GM23338 (cell line): ENCODE results near the gene GRID1. TPM values are rescaled to one million over a fixed set of nuclear protein-coding genes. Genes with fewer than 3 reads are reported as not detected.

Source experiments
- ATAC-seq: fragments of 200-7000 bp; cut with Tn5 transposase; 3 replicates; pipeline ENCODE4 v1.9.1; 2020
- DNase-seq: peaks from one replicate; pipeline ENCODE4 v3.0.0-alpha.2; 2015; ENCODE audit warnings: low spot score
- H2AFZ ChIP-seq: fragments of 200-600 bp; sonication (generic); 2 replicates; pipeline ENCODE4 v1.8.0; 2016; ENCODE audit warnings: antibody characterized with exemption, mild to moderate bottlenecking, moderate library complexity
- H3F3A ChIP-seq: fragments of 200-600 bp; sonication (generic); replicated peaks from 2 replicates; pipeline ENCODE4 v1.8.0; 2017; ENCODE audit warnings: antibody characterized with exemption, mixed run types, low read depth
- H3K27ac ChIP-seq: fragments of 200-600 bp; sonication (generic); 2 replicates; pipeline ENCODE4 v1.6.1; 2016; ENCODE audit warnings: low read depth
- H3K27me3 ChIP-seq: fragments of 200-600 bp; sonication (generic); 2 replicates; pipeline ENCODE4 v1.8.0; 2016; ENCODE audit warnings: mild to moderate bottlenecking, mixed run types, moderate library complexity; ENCODE audit not compliant: insufficient read depth
- H3K36me3 ChIP-seq: fragments of 200-600 bp; sonication (generic); 2 replicates; pipeline ENCODE4 v1.8.0; 2016; ENCODE audit warnings: mild to moderate bottlenecking; ENCODE audit not compliant: insufficient read depth
- H3K4me1 ChIP-seq: fragments of 200-600 bp; sonication (generic); 2 replicates; pipeline ENCODE4 v1.8.0; 2016; ENCODE audit warnings: mild to moderate bottlenecking, moderate library complexity; ENCODE audit not compliant: insufficient read depth
- H3K4me2 ChIP-seq: fragments of 200-600 bp; sonication (generic); 2 replicates; pipeline ENCODE4 v1.7.1; 2017; ENCODE audit warnings: mixed run types
- H3K4me3 ChIP-seq: fragments of 200-600 bp; sonication (generic); 2 replicates; pipeline ENCODE4 v1.6.1; 2016; ENCODE audit warnings: mixed run types
- H3K79me2 ChIP-seq: fragments of 200-600 bp; sonication (generic); replicated peaks from 2 replicates; pipeline ENCODE4 v1.8.0; 2017; ENCODE audit warnings: mild to moderate bottlenecking; ENCODE audit not compliant: insufficient read depth
- H3K9me2 ChIP-seq: fragments of 200-600 bp; sonication (generic); 2 replicates; pipeline ENCODE4 v1.8.0; 2017; ENCODE audit not compliant: insufficient read depth
- H4K20me1 ChIP-seq: fragments of 200-600 bp; sonication (generic); replicated peaks from 2 replicates; pipeline ENCODE4 v1.8.0; 2017; ENCODE audit warnings: mild to moderate bottlenecking; ENCODE audit not compliant: insufficient read depth
- H3K27ac Mint-ChIP-seq: 2 replicates; pipeline ENCODE4 v1.8.0; 2020; ENCODE audit warnings: inconsistent platforms, mild to moderate bottlenecking, moderate library complexity, mixed read lengths
- H3K27me3 Mint-ChIP-seq: 3 replicates; pipeline ENCODE4 v1.8.0; 2022; ENCODE audit warnings: low read depth, mild to moderate bottlenecking, moderate library complexity, mixed read lengths, inconsistent platforms; ENCODE audit not compliant: insufficient read depth, poor library complexity
- H3K36me3 Mint-ChIP-seq: 3 replicates; pipeline ENCODE4 v1.8.0; 2021; ENCODE audit warnings: low read depth, mild to moderate bottlenecking, inconsistent platforms, moderate library complexity, mixed read lengths
- H3K4me1 Mint-ChIP-seq: 3 replicates; pipeline ENCODE4 v1.8.0; 2020; ENCODE audit warnings: mild to moderate bottlenecking, inconsistent platforms, mixed read lengths
- H3K4me3 Mint-ChIP-seq: 3 replicates; pipeline ENCODE4 v1.8.0; 2021; ENCODE audit warnings: moderate library complexity, mild to moderate bottlenecking, inconsistent platforms, mixed read lengths
- H3K9me3 Mint-ChIP-seq: 3 replicates; pipeline ENCODE4 v1.8.0; 2020; ENCODE audit warnings: moderate library complexity, mild to moderate bottlenecking, inconsistent platforms, mixed read lengths
- EZH2 ChIP-seq: fragments of 200-600 bp; sonication (generic); IDR thresholded peaks from one replicate; pipeline ENCODE4 v1.8.0; 2017; ENCODE audit warnings: antibody characterized with exemption, mild to moderate bottlenecking, low read depth; ENCODE audit not compliant: unreplicated experiment
- EZH2phosphoT487 ChIP-seq: fragments of 200-600 bp; sonication (generic); IDR thresholded peaks from one replicate; pipeline ENCODE4 v1.8.1; 2018; ENCODE audit warnings: antibody characterized with exemption; ENCODE audit not compliant: unreplicated experiment
- JUNB ChIP-seq: IDR thresholded peaks from one replicate; pipeline ENCODE4 v1.6.1; 2016; ENCODE audit warnings: antibody characterized with exemption; ENCODE audit not compliant: unreplicated experiment
- NANOG ChIP-seq: IDR thresholded peaks from 2 replicates; pipeline ENCODE4 v1.6.1; 2016; ENCODE audit warnings: antibody characterized with exemption, borderline replicate concordance
- POLR2AphosphoS5 ChIP-seq: IDR thresholded peaks from 2 replicates; pipeline ENCODE4 v1.6.1; 2016; ENCODE audit warnings: antibody characterized with exemption, low read depth
- STAT1 ChIP-seq: IDR thresholded peaks from one replicate; pipeline ENCODE4 v1.6.1; 2016; ENCODE audit warnings: antibody characterized with exemption; ENCODE audit not compliant: unreplicated experiment
- ZNF114 ChIP-seq: fragments of 250-450 bp; sonication (Bioruptor Pico); IDR thresholded peaks from 2 replicates; pipeline ENCODE4 v1.5.0; 2020; ENCODE audit warnings: mild to moderate bottlenecking, moderate library complexity
- ZNF331 ChIP-seq: fragments of 250-450 bp; sonication (Bioruptor Pico); IDR thresholded peaks from 2 replicates; pipeline ENCODE4 v1.5.0; 2020; ENCODE audit warnings: low read depth, mild to moderate bottlenecking, moderate library complexity
- ZNF462 ChIP-seq: fragments of 250-450 bp; sonication (Bioruptor Pico); IDR thresholded peaks from 2 replicates; pipeline ENCODE4 v1.5.0; 2020; ENCODE audit warnings: mild to moderate bottlenecking, moderate library complexity
- polyA plus RNA-seq: library from polyadenylated mRNA; unstranded; fragments of >200 nt; fragmentation: Nextera tagmentation; extraction: Ambion mirVana; gene quantifications from 2 replicates; pipeline ENCODE4 v1.2.1, GENCODE V29; 2016
- total RNA-seq: library from RNA; depleted of rRNA; stranded (reverse); fragments of >200 nt; shearing (Covaris generic); gene quantifications from 2 replicates; pipeline ENCODE4 v1.2.3, GENCODE V29; 2014

Gene GRID1
- total and polyA plus RNA-seq, 2 experiments from 2014 or later = 0.14 to 0.15 TPM

- no peak for TF ChIP-seq ZNF462 (CRISPR knock-in tag)
- no peak for TF ChIP-seq EZH2
- TF ChIP-seq EZH2phosphoT487 = no peak
- no peak for TF ChIP-seq ZNF331 (CRISPR knock-in tag)
- no peak for TF ChIP-seq ZNF114 (CRISPR knock-in tag)
- no peak for TF ChIP-seq STAT1
Measured at GRCh38 chr10:85863301-85864172, 503.1 kb downstream of the GRID1 start (continued).

DNA sequence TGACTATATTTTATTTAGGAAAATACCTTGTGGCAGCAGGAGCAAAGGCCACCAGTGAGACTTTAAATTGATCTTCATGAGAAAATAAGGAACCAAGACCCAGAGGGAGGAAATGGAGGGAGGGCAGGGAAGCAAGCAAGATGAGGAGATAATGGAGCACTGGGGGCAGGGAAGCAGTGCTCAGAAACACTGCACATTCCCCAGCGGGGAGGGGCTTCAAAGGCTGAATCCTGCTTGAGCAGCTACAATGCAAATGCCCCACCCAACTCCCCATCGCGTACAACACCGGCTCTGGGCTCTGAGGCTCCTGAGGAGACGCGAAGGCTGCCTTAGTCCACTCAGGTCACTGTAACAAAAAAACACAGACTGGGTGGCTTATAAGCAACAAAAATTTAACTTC, 503.8 kb downstream of the GRID1 start:
- Mint-ChIP-seq H3K36me3 (peaks cover 9% of the 10 kb centered on the region), H3K4me3 (no peak overlapping the region), H3K27me3 (peaks cover 4% of the 10 kb centered on the region), H3K27ac (no peak overlapping the region), H3K4me1 (peaks cover 5% of the 10 kb centered on the region; the same call in 2 of the 3 replicates), H3K9me3 (peaks cover 94% of the 10 kb centered on the region)
- Histone ChIP-seq H3K4me1 (no peaks in the 10 kb centered on the region), H3K36me3 (no peaks in the 10 kb centered on the region; the same call in 1 of the 2 replicates), H3K27ac (no peak overlapping the region), H4K20me1 (no peaks in the 10 kb centered on the region), H3K9me2 (no peaks in the 10 kb centered on the region), H3K4me2 (no peak overlapping the region), H3K4me3 (no peak overlapping the region), H3F3A (no peaks in the 10 kb centered on the region), H2AFZ (no peak overlapping the region), H3K27me3 (no peaks in the 10 kb centered on the region), H3K79me2 (no peaks in the 10 kb centered on the region)
- no peak for ATAC-seq
- DNase-seq = peak; percentile 1
- TF ChIP-seq JUNB = no peak
- no peak for TF ChIP-seq POLR2AphosphoS5
- TF ChIP-seq ZNF462 (CRISPR knock-in tag) = no peak
- no peak for TF ChIP-seq NANOG
